ENCODE data around the gene DCP1A. TPM values are rescaled to one million over a fixed set of nuclear protein-coding genes. Genes with fewer than 3 reads are reported as not detected.

The DCP1A gene
- total RNA-seq, 1 donor from 2014 or later = 8.4 TPM

GRCh38 chr3:53259427-53260259 is 87.7 kb downstream of the DCP1A start:
- peaks cover 23 to 30% (median 24%) of the 10 kb centered on the region in 3 donors for H3K4me1 ChIP-seq (ENCODE audit: control insufficient read depth in 3 of 3, insufficient read depth in 3 of 3, low read length in 3 of 3)
- H3K27me3 ChIP-seq (ENCODE audit: control insufficient read depth in 3 of 3, insufficient read depth in 3 of 3, low read length in 3 of 3) = no peaks in the 10 kb centered on the region
- no peaks in the 10 kb centered on the region for H3K9me3 ChIP-seq (ENCODE audit: control insufficient read depth in 3 of 3, low read length in 3 of 3)
- H3K27ac ChIP-seq (ENCODE audit: low read depth, low read length) = no peak overlapping the region
- H3K4me3 ChIP-seq (ENCODE audit: low read length in 3 of 3) = no peak overlapping the region
- peak overlapping the region in 1 of 3 donors; percentile 41 for H3K9ac ChIP-seq (ENCODE audit: low read depth in 1 of 3, low read length in 3 of 3)
- H3K36me3 ChIP-seq (ENCODE audit: control insufficient read depth in 3 of 3, insufficient read depth in 3 of 3, low read length in 3 of 3) = no peaks in the 10 kb centered on the region

GRCh38 chr3:53258600-53259426 is 88.5 kb downstream of the DCP1A start:
- H3K27ac ChIP-seq (ENCODE audit: low read depth, low read length) = no peak overlapping the region
- H3K9ac ChIP-seq (ENCODE audit: low read depth in 1 of 3, low read length in 3 of 3) = no peak overlapping the region
- no peaks in the 10 kb centered on the region for H3K36me3 ChIP-seq (ENCODE audit: control insufficient read depth in 3 of 3, insufficient read depth in 3 of 3, low read length in 3 of 3)
- H3K4me1 ChIP-seq (ENCODE audit: control insufficient read depth in 3 of 3, insufficient read depth in 3 of 3, low read length in 3 of 3) = peaks cover 29 to 34% (median 29%) of the 10 kb centered on the region in 3 donors
- H3K4me3 ChIP-seq (ENCODE audit: low read length in 3 of 3) = no peak overlapping the region
- H3K27me3 ChIP-seq (ENCODE audit: control insufficient read depth in 3 of 3, insufficient read depth in 3 of 3, low read length in 3 of 3) = no peaks in the 10 kb centered on the region
- no peaks in the 10 kb centered on the region for H3K9me3 ChIP-seq (ENCODE audit: control insufficient read depth in 3 of 3, low read length in 3 of 3)

GRCh38 chr3:53257465-53257864 is 89.9 kb downstream of the DCP1A start:
- no peaks in the 10 kb centered on the region for H3K27me3 ChIP-seq (ENCODE audit: control insufficient read depth in 3 of 3, insufficient read depth in 3 of 3, low read length in 3 of 3)
- no peaks in the 10 kb centered on the region for H3K9me3 ChIP-seq (ENCODE audit: control insufficient read depth in 3 of 3, low read length in 3 of 3)
- no peak overlapping the region for H3K9ac ChIP-seq (ENCODE audit: low read depth in 1 of 3, low read length in 3 of 3)
- no peak overlapping the region for H3K4me3 ChIP-seq (ENCODE audit: low read length in 3 of 3)
- H3K27ac ChIP-seq (ENCODE audit: low read depth, low read length) = no peak overlapping the region
- no peaks in the 10 kb centered on the region for H3K36me3 ChIP-seq (ENCODE audit: control insufficient read depth in 3 of 3, insufficient read depth in 3 of 3, low read length in 3 of 3)
- H3K4me1 ChIP-seq (ENCODE audit: control insufficient read depth in 3 of 3, insufficient read depth in 3 of 3, low read length in 3 of 3) = peaks cover 29 to 41% (median 30%) of the 10 kb centered on the region in 3 donors

GRCh38 chr3:53256704-53257055 is 90.7 kb downstream of the DCP1A start:
- H3K36me3 ChIP-seq (ENCODE audit: control insufficient read depth in 3 of 3, insufficient read depth in 3 of 3, low read length in 3 of 3) = no peaks in the 10 kb centered on the region
- no peaks in the 10 kb centered on the region for H3K9me3 ChIP-seq (ENCODE audit: control insufficient read depth in 3 of 3, low read length in 3 of 3)
- H3K4me3 ChIP-seq (ENCODE audit: low read length in 3 of 3) = no peak overlapping the region
- no peak overlapping the region for H3K9ac ChIP-seq (ENCODE audit: low read depth in 1 of 3, low read length in 3 of 3)
- no peak overlapping the region for H3K27ac ChIP-seq (ENCODE audit: low read depth, low read length)
- peaks cover 29 to 41% (median 30%) of the 10 kb centered on the region in 3 donors for H3K4me1 ChIP-seq (ENCODE audit: control insufficient read depth in 3 of 3, insufficient read depth in 3 of 3, low read length in 3 of 3)
- no peaks in the 10 kb centered on the region for H3K27me3 ChIP-seq (ENCODE audit: control insufficient read depth in 3 of 3, insufficient read depth in 3 of 3, low read length in 3 of 3)

- Histone ChIP-seq H3K4me3 (ENCODE audit: low read length in 3 of 3) (peak within 1 kb of the TSS; percentile 80 to 83 (median 82)), H3K9ac (ENCODE audit: low read depth in 1 of 3, low read length in 3 of 3) (peak within 1 kb of the TSS; percentile 69 to 77 (median 74)), H3K27me3 (ENCODE audit: control insufficient read depth in 3 of 3, insufficient read depth in 3 of 3, low read length in 3 of 3) (no peaks in the 10 kb centered on the region), H3K27ac (ENCODE audit: low read depth, low read length) (no peak within 1 kb of the TSS), H3K9me3 (ENCODE audit: control insufficient read depth in 3 of 3, low read length in 3 of 3) (no peaks in the 10 kb centered on the region), H3K36me3 (ENCODE audit: control insufficient read depth in 3 of 3, insufficient read depth in 3 of 3, low read length in 3 of 3) (no peaks in the 10 kb centered on the region), H3K4me1 (ENCODE audit: control insufficient read depth in 3 of 3, insufficient read depth in 3 of 3, low read length in 3 of 3) (peaks cover 29 to 41% (median 30%) of the 10 kb centered on the region in 3 donors)
Measured at GRCh38 chr3:53255775-53256703, 91.3 kb downstream of the DCP1A start, which contains the start of gene TKT. Gene TKT (minus strand): TSS chr3:53256022. CDS start chr3:53255942, 80 bp downstream.

- Histone ChIP-seq H3K27ac (ENCODE audit: low read depth, low read length) (no peak overlapping the region), H3K36me3 (ENCODE audit: control insufficient read depth in 3 of 3, insufficient read depth in 3 of 3, low read length in 3 of 3) (no peaks in the 10 kb centered on the region), H3K9ac (ENCODE audit: low read depth in 1 of 3, low read length in 3 of 3) (peak overlapping the region; percentile 69 to 77 (median 74)), H3K9me3 (ENCODE audit: control insufficient read depth in 3 of 3, low read length in 3 of 3) (no peaks in the 10 kb centered on the region), H3K4me3 (ENCODE audit: low read length in 3 of 3) (peak overlapping the region; percentile 80 to 83 (median 82)), H3K27me3 (ENCODE audit: control insufficient read depth in 3 of 3, insufficient read depth in 3 of 3, low read length in 3 of 3) (no peaks in the 10 kb centered on the region), H3K4me1 (ENCODE audit: control insufficient read depth in 3 of 3, insufficient read depth in 3 of 3, low read length in 3 of 3) (peaks cover 27 to 40% (median 30%) of the 10 kb centered on the region in 3 donors)
Measured at GRCh38 chr3:53255423-53255774, 91.9 kb downstream of the DCP1A start.

GRCh38 chr3:53254509-53255422 is 92.6 kb downstream of the DCP1A start:
- Histone ChIP-seq H3K27me3 (ENCODE audit: control insufficient read depth in 3 of 3, insufficient read depth in 3 of 3, low read length in 3 of 3) (no peaks in the 10 kb centered on the region), H3K9ac (ENCODE audit: low read depth in 1 of 3, low read length in 3 of 3) (peak overlapping the region; percentile 69 to 77 (median 74)), H3K9me3 (ENCODE audit: control insufficient read depth in 3 of 3, low read length in 3 of 3) (no peaks in the 10 kb centered on the region), H3K27ac (ENCODE audit: low read depth, low read length) (no peak overlapping the region), H3K36me3 (ENCODE audit: control insufficient read depth in 3 of 3, insufficient read depth in 3 of 3, low read length in 3 of 3) (no peaks in the 10 kb centered on the region), H3K4me3 (ENCODE audit: low read length in 3 of 3) (peak overlapping the region; percentile 80 to 83 (median 82)), H3K4me1 (ENCODE audit: control insufficient read depth in 3 of 3, insufficient read depth in 3 of 3, low read length in 3 of 3) (peaks cover 21 to 34% (median 24%) of the 10 kb centered on the region in 3 donors)

GRCh38 chr3:53253707-53254508 is 93.4 kb downstream of the DCP1A start:
- H3K9ac ChIP-seq (ENCODE audit: low read depth in 1 of 3, low read length in 3 of 3) = peak overlapping the region in 1 of 3 donors; percentile 69
- no peaks in the 10 kb centered on the region for H3K36me3 ChIP-seq (ENCODE audit: control insufficient read depth in 3 of 3, insufficient read depth in 3 of 3, low read length in 3 of 3)
- no peaks in the 10 kb centered on the region for H3K9me3 ChIP-seq (ENCODE audit: control insufficient read depth in 3 of 3, low read length in 3 of 3)
- H3K27me3 ChIP-seq (ENCODE audit: control insufficient read depth in 3 of 3, insufficient read depth in 3 of 3, low read length in 3 of 3) = no peaks in the 10 kb centered on the region
- H3K27ac ChIP-seq (ENCODE audit: low read depth, low read length) = no peak overlapping the region
- peak overlapping the region; percentile 80 to 83 (median 82) for H3K4me3 ChIP-seq (ENCODE audit: low read length in 3 of 3)
- peaks cover 14 to 27% (median 23%) of the 10 kb centered on the region in 3 donors for H3K4me1 ChIP-seq (ENCODE audit: control insufficient read depth in 3 of 3, insufficient read depth in 3 of 3, low read length in 3 of 3)
